ENCODE results near the gene MREG.
"Not testable (repeated sequence)": the region's sequence is repeated elsewhere in the genome, so short reads cannot be mapped to it uniquely, and the experiment has no call there.

The MREG gene

GRCh38 chr2:216021768-216022565 lies 8.6 kb upstream of the MREG start:
- no peak for DNase-seq (ENCODE audit: low read depth in 1 of 2, low spot score in 1 of 2)

- no peak for DNase-seq (ENCODE audit: low read depth in 1 of 2, low spot score in 1 of 2)
Observed at GRCh38 chr2:216018709-216019108, 5.4 kb upstream of the MREG start.

GRCh38 chr2:216017365-216017764 lies 4.0 kb upstream of the MREG start:
- no peak for DNase-seq (ENCODE audit: low read depth in 1 of 2, low spot score in 1 of 2)

- no peak for DNase-seq (ENCODE audit: low read depth in 1 of 2, low spot score in 1 of 2)
Observed at GRCh38 chr2:216016581-216016980, 3.2 kb upstream of the MREG start.

DNA sequence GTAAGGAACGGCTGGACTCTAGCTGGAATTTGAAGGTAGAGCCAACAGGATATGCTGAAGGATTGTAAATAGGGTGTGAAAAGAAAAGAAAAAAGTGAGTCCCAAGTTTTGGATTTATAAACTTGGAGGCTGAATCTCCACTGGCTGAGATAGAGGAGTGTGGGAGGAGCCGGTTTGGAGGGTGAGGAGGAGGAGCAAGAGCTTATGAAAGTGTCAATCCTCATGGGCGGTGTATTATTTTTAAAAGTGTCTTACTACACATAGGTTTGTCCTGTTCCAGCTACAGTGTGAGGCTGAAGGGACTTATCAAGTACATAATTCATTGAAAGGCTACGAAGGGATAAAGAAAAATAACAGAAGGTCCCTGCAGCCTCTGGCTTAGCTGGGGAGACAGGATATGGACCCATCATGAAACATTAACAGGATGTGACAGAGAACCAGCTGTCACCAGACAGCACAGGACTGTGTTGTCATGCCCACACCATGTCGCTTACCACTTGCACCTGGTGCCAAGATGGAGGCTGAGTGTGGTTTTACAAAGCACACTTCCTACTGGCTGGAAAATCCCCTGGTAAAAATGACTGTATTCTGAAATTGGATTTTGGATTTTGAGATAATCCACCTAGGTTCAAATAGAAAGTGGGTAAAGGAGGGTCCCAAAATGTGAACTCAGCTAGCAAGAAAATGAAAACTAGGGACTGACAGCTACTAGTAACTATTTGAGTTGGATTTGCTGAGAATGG lies 2.5 kb upstream of the MREG start:
- DNase-seq (ENCODE audit: low read depth in 1 of 2, low spot score in 1 of 2) = no peak

DNA sequence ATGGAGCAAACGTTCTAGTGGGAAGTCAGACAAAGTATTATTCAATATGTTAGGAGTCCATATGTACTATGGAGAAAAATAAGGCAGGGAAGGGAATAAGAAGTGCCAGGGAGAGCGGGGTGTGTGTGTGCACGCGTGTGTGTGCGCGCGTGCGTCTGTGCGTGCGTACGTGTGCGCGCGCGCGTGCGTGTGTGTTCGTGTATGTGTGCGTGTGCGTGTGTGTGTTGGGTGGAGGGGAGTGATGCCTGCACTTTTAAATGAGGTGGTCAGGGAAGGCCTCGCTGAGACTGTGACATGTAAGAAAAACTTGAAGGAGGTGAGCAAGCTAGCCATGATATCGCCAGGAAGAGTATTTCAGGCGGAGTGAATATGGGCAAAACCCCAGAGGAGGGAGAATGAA lies 1.6 kb upstream of the MREG start:
- no peak for DNase-seq (ENCODE audit: low read depth in 1 of 2, low spot score in 1 of 2)

DNA sequence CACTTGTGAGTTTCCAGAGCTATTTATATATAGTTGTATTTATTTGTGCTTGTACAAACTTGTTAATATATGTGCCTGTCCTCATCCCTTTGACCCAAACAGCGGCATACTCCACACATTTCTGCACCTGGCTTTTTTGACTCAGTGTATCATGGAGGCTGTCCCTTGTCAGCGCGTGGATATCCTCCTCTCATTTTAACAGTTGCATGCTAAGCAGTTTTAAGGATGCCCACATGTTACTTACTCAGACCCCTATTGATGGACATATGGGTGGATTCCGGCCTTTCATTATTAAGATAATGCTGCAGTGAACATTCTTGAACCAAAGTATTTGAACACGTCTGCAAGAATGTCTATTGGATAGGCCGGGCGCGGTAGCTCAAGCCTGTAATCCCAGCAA lies 655 bp upstream of the MREG start:
- DNase-seq (ENCODE audit: low read depth in 1 of 2, low spot score in 1 of 2) = no peak

DNA sequence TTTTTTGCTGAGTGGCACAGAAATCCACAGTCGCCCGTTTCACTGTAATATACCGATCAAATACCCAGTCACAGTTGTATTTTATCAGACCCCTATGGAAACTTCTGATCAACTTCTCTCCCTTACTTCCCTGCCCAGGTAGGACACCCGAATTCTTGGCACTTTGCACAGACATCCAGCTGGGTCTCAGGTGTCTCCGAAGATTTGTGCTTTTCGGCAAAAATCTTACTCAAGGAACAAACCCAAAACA lies 596 bp downstream of the MREG start:
- DNase-seq (ENCODE audit: low read depth in 1 of 2, low spot score in 1 of 2) = no peak

GRCh38 chr2:216012133-216012829 lies 1.1 kb downstream of the MREG start:
- DNase-seq (ENCODE audit: low read depth in 1 of 2, low spot score in 1 of 2) = no peak

DNA sequence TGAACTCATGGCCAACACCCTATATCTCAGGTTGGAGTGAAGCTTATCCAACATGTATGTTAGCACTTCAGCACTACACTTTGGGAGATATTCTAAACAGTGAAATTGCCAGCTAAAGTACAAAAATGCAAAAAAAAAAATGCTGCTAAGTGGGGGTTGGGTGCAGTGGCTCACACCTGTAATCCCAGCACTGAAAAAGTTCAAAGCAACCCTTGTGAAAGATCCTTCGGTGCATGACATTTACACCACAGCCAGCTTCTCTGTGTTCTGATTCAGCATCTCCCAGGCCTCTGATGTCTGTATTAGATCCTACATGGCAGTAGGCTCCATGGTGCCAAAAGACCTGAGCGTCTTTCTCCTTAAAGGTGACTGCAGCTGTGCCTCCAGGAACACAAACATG lies 4.1 kb downstream of the MREG start:
- not testable (repeated sequence) for DNase-seq (ENCODE audit: low read depth in 1 of 2, low spot score in 1 of 2)

DNA sequence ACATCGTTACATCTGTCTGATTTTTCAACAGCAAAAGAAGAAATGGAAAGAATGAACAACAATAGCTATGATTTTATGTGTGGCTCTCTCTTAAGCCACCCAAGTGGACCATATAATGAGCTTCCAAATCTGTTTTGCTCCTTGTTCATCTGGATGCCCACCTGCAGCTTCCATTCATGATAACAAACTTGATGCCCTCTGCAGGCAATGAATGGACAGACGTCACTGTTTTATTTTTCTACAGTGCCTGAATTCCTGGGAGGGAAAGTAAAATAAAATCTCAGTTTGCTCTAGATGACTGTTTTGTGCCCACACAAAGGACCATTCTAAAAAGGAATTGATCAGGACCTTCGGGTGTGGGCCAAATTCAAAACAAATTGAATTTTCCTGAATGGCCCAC lies 5.0 kb downstream of the MREG start:
- no peak for DNase-seq (ENCODE audit: low read depth in 1 of 2, low spot score in 1 of 2)

GRCh38 chr2:216006164-216006663 lies 7.1 kb downstream of the MREG start:
- DNase-seq (ENCODE audit: low read depth in 1 of 2, low spot score in 1 of 2) = no peak

DNA sequence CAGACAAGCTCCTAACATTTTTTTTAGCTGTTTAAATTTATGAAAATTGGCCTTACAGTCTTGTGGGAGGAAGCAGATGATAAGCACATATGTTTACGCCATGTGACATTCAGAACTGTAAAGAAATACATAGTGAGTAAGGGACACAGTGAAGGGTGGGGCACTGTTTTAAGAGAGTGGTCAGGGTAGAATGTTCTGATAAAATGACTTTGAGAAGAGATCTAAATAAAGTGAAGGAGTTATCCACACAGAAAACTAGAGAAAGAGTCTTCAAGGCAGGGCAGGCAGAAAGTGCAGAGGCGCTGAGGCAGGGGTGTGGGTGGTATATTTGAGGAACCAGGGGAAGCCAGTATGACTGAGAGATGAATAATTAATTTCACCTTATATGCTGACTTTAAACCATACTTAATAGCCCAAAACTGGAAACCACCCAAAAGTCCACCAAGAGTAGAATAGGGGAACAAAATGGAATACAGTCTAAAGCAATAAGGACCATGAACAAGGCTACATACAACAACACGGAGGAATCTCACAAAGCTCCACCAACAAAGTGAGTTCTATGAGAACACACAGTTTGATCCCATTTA lies 8.6 kb downstream of the MREG start:
- DNase-seq (ENCODE audit: low read depth in 1 of 2, low spot score in 1 of 2) = no peak

- DNase-seq (ENCODE audit: low read depth in 1 of 2, low spot score in 1 of 2) = no peak
Observed at GRCh38 chr2:216003876-216004696, 9.3 kb downstream of the MREG start.

DNA sequence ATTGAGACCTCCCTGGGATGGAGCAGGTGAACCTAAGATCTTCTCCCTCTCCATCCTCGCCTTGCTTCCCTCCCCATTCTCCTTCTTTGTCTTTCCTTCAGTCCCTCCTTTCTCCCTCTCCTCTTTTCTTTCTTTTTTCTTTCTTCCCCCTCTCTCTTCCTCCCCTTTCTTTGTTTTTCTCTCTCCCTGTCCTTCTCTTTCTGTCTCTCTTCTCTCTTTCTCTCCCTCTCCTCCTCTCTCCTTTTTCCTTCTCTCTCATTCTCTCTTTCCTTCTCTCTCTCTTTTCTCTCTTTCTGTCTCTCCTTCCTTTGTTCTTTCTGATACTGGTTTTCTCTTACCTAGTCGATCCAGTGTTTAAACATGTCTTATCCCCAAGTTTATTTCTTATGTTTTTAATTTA lies 10.7 kb downstream of the MREG start:
- no peak for DNase-seq (ENCODE audit: low read depth in 1 of 2, low spot score in 1 of 2)

DNA sequence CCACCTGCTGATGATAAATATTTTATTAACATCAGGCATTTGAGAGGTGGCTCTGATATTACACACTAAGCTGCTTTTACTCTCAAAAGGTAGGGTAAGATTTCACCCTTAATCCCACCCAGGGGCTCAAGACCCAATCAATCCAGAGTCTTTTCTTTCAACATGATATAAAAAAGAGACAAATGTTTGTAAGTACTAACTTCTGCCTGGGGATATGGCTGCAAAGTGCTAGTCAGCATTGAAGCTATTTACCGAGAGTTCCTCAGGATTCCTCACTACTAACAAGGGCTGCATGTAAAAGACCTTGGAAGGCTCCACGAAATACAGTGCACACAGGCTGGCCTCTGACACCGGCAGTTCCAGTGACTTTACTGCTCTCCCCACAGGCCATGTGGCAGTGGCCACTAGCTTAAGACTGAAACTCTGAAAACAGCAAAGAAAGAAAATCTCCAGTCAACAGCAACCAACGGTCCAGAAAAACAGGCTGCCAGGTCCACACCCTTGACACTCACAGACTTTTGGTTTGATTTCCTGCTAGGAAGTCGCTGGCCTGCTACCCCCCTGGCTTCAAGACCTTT lies 11.2 kb downstream of the MREG start:
- DNase-seq (ENCODE audit: low read depth in 1 of 2, low spot score in 1 of 2) = no peak

GRCh38 chr2:216001216-216002100 lies 11.9 kb downstream of the MREG start:
- no peak for DNase-seq (ENCODE audit: low read depth in 1 of 2, low spot score in 1 of 2)

DNA sequence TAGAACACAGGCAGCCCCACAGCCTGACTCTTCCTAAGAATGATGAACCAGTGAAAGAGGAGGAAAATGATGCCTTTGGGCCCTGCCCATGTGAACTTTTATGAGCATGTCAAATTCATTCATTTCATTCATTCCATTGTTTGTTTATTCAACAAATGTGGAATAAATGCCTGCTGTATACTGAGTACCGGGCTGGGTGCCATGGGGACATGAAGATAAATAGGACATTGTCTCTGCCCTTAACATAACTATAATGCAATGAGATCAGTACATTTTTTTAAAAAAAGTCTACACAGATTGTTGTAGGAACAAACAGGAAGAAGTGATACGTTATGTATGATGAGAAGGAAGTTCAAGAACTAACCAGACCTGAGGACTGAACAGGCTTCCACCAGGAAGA lies 14.7 kb downstream of the MREG start:
- DNase-seq (ENCODE audit: low read depth in 1 of 2, low spot score in 1 of 2) = no peak

DNA sequence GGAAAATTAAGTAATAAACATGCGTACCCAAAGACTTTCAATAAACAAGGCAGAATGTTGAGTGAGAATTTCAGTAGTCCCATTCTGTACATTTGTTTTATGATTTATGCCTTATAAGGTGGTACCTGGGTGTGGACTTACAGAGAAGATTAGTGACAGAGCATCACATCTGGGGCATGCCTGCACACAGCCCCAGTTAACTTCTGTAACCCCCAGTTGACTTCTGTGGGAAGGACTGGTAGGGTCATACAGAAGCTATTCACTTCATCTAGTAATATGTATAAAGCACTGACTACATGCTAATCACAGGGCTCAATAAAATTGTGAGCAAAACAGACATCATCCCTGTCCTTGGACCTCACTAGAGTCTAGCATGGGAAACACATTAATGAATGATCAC lies 16.1 kb downstream of the MREG start:
- DNase-seq (ENCODE audit: low read depth in 1 of 2, low spot score in 1 of 2) = no peak

DNA sequence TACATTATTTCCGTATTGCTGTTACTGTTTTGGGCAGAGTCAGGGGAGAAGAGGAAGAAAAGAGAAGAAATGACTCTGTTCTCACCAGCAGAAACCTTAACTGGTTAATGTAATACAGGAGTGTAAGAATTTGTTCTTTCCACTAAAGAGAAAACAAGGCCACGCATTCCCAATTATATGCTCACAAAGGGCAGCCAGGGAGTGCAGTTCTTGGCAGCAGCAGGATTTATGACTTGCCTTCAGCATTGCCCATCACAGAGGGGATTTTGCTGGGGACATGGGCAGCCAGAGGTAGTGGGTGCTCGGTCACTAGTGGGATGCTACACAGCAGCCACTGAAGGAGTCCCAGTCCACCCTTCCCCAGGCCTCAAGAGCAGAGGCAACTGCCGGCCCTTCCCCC lies 18.4 kb downstream of the MREG start:
- no peak for DNase-seq (ENCODE audit: low read depth in 1 of 2, low spot score in 1 of 2)
